ENCODE measurements around the gene CRB2. TPM values are rescaled to one million over a fixed set of nuclear protein-coding genes. Genes with fewer than 3 reads are reported as not detected.

The CRB2 gene
- total and polyA plus RNA-seq, 2 donors (not counting 1 experiment from before 2014, with no cell fraction given), result 1.4 to 2.4 TPM

GRCh38 chr9:123358181-123358905 lies 2.3 kb downstream of the CRB2 start:
- Histone ChIP-seq H3K79me2 (ENCODE audit: control insufficient read depth, insufficient read depth, low read length) (no peaks in the 10 kb centered on the region), H3K36me3 (replicated peaks in 1 of 2; ENCODE audit: control extremely low read depth in 1 of 2, control insufficient read depth in 1 of 2, extremely low read depth in 1 of 2, insufficient read depth in 2 of 2, low read length in 1 of 2) (no peaks in the 10 kb centered on the region), H3K9me3 (ENCODE audit: control extremely low read depth in 1 of 3, control insufficient read depth in 2 of 3, insufficient read depth in 1 of 3, low read length in 2 of 3) (no peaks in the 10 kb centered on the region), H3K4me2 (replicated peaks; ENCODE audit: low read depth, low read length, poor library complexity, severe bottlenecking) (no peak overlapping the region), H2AFZ (ENCODE audit: insufficient read depth, low read depth, low read length, poor library complexity, severe bottlenecking) (no peak overlapping the region), H3K4me3 (ENCODE audit: control extremely low read depth in 1 of 5, extremely low read depth in 1 of 5, insufficient read depth in 1 of 5, low read depth in 2 of 5, low read length in 4 of 5) (no peak overlapping the region), H4K20me1 (ENCODE audit: control insufficient read depth, insufficient read depth, low read length, poor library complexity, severe bottlenecking) (no peaks in the 10 kb centered on the region), H3K27me3 (replicated peaks in 1 of 4; ENCODE audit: control extremely low read depth in 1 of 4, control insufficient read depth in 3 of 4, insufficient read depth in 4 of 4, low read length in 3 of 4) (peaks cover 0 to under 1% (median 0%) of the 10 kb centered on the region in 4 experiments), H3K4me1 (ENCODE audit: control insufficient read depth in 2 of 2, insufficient read depth in 2 of 2, low read length in 2 of 2) (peaks cover 12 to 17% of the 10 kb centered on the region in 2 donors), H3K9ac (ENCODE audit: low read length) (no peak overlapping the region), H3K27ac (ENCODE audit: low read length in 2 of 2) (no peak overlapping the region)
- Mint-ChIP-seq H3K27ac (no peak overlapping the region), H3K4me1 (peaks cover 24% of the 10 kb centered on the region), H3K4me3 (no peak overlapping the region), H3K27me3 (no peaks in the 10 kb centered on the region), H3K9me3 (ENCODE audit: insufficient read depth) (no peaks in the 10 kb centered on the region)
- intact Hi-C loops (cut with micrococcal nuclease), result loop anchor here (10.0 kb wide), 1 partner anchor 364 kb away; no protein-coding TSS in a partner anchor
- POLR2A ChIA-PET, result no interaction called here
- TF ChIP-seq EZH2 (IDR thresholded peaks at IDR 0.05; ENCODE audit: borderline replicate concordance, insufficient read depth, low read depth, low read length, poor library complexity, severe bottlenecking), result no peak
- TF ChIP-seq, protein P1, sequence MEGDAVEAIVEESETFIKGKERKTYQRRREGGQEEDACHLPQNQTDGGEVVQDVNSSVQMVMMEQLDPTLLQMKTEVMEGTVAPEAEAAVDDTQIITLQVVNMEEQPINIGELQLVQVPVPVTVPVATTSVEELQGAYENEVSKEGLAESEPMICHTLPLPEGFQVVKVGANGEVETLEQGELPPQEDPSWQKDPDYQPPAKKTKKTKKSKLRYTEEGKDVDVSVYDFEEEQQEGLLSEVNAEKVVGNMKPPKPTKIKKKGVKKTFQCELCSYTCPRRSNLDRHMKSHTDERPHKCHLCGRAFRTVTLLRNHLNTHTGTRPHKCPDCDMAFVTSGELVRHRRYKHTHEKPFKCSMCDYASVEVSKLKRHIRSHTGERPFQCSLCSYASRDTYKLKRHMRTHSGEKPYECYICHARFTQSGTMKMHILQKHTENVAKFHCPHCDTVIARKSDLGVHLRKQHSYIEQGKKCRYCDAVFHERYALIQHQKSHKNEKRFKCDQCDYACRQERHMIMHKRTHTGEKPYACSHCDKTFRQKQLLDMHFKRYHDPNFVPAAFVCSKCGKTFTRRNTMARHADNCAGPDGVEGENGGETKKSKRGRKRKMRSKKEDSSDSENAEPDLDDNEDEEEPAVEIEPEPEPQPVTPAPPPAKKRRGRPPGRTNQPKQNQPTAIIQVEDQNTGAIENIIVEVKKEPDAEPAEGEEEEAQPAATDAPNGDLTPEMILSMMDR (IDR thresholded peaks at IDR 0.05), result no peak
- no peak for ATAC-seq (ENCODE audit: low read depth)
- 88% methylated on average over 5 of the region's 10 CpGs for WGBS (ENCODE audit: insufficient coverage)
- no peak for DNase-seq
- CTCF ChIA-PET, result interaction anchor here (1.7 kb wide), 1 partner anchor 278 kb away, joined by 7 read pairs; no protein-coding TSS in a partner anchor

DNA sequence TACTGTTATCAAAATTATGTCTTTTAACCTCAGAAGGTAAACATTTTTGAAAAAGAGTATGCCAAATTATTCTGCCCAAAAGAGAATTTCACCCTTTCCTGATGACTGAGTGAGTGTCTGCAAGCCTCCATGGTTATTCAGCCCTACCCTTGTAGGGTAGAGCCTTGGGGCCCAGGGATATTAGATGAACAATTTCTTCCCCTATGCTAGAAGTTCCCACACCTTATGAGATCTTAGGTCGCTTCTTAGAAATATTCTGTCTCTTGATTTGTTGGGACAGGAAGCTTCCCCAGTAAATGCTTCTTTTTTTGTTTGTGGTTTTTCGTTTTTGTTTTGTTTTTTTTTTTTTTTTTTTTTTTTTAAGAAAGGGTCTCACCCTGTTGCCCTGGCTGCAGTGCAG lies 3.1 kb downstream of the CRB2 start:
- H3K4me3 ChIP-seq (ENCODE audit: control extremely low read depth in 1 of 5, extremely low read depth in 1 of 5, insufficient read depth in 1 of 5, low read depth in 2 of 5, low read length in 4 of 5), result no peak overlapping the region
- no peaks in the 10 kb centered on the region for H3K79me2 ChIP-seq (ENCODE audit: control insufficient read depth, insufficient read depth, low read length)
- CTCF ChIA-PET, result interaction anchor here (1.1 to 1.9 kb wide), 3 partner anchors 9 to 279 kb away, joined by 4 to 16 read pairs (median 7); no protein-coding TSS in a partner anchor
- H3K4me2 ChIP-seq (replicated peaks; ENCODE audit: low read depth, low read length, poor library complexity, severe bottlenecking), result no peak overlapping the region
- intact Hi-C loops (cut with micrococcal nuclease), result loop anchor here (10.0 kb wide), 1 partner anchor 364 kb away; no protein-coding TSS in a partner anchor
- POLR2A ChIA-PET, result interaction anchor here (0.7 kb wide), 1 partner anchor 157 kb away, joined by 3 read pairs; no protein-coding TSS in a partner anchor
- ATAC-seq (ENCODE audit: low read depth) (no peak), DNase-seq (no peak)
- no peaks in the 10 kb centered on the region for H3K27me3 ChIP-seq (replicated peaks in 1 of 4; ENCODE audit: control extremely low read depth in 1 of 4, control insufficient read depth in 3 of 4, insufficient read depth in 4 of 4, low read length in 3 of 4)
- no peaks in the 10 kb centered on the region for H3K9me3 ChIP-seq (ENCODE audit: control extremely low read depth in 1 of 3, control insufficient read depth in 2 of 3, insufficient read depth in 1 of 3, low read length in 2 of 3)
- WGBS (ENCODE audit: insufficient coverage), result no CpG with 5 or more reads among the region's 2 CpGs
- H3K27ac ChIP-seq (ENCODE audit: low read length in 2 of 2), result no peak overlapping the region
- H3K9ac ChIP-seq (ENCODE audit: low read length), result no peak overlapping the region
- H3K36me3 ChIP-seq (replicated peaks in 1 of 2; ENCODE audit: control extremely low read depth in 1 of 2, control insufficient read depth in 1 of 2, extremely low read depth in 1 of 2, insufficient read depth in 2 of 2, low read length in 1 of 2), result no peaks in the 10 kb centered on the region
- H4K20me1 ChIP-seq (ENCODE audit: control insufficient read depth, insufficient read depth, low read length, poor library complexity, severe bottlenecking), result no peaks in the 10 kb centered on the region
- H3K4me1 ChIP-seq (ENCODE audit: control insufficient read depth in 2 of 2, insufficient read depth in 2 of 2, low read length in 2 of 2), result peaks cover 6 to 12% of the 10 kb centered on the region in 2 donors
- no peak overlapping the region for H3K27ac Mint-ChIP-seq
- no peaks in the 10 kb centered on the region for H3K27me3 Mint-ChIP-seq
- TF ChIP-seq EZH2 (IDR thresholded peaks at IDR 0.05; ENCODE audit: borderline replicate concordance, insufficient read depth, low read depth, low read length, poor library complexity, severe bottlenecking), result no peak
- TF ChIP-seq, protein P1 (IDR thresholded peaks at IDR 0.05), result no peak
- no peak overlapping the region for H3K4me3 Mint-ChIP-seq
- no peaks in the 10 kb centered on the region for H3K9me3 Mint-ChIP-seq (ENCODE audit: insufficient read depth)
- peaks cover 21% of the 10 kb centered on the region for H3K4me1 Mint-ChIP-seq
- H2AFZ ChIP-seq (ENCODE audit: insufficient read depth, low read depth, low read length, poor library complexity, severe bottlenecking), result no peak overlapping the region
